ENCODE data around the gene CPEB4. TPM values are rescaled to one million over a fixed set of nuclear protein-coding genes. Genes with fewer than 3 reads are reported as not detected.

The CPEB4 gene
- total and polyA plus RNA-seq, 10 of the 15 experiments (the other 5 are each of a cell fraction or from before 2014, with no cell fraction given) = 6.9 to 33.1 (median 20.4) TPM

- ChIA-PET POLR2A (interaction anchor here (0.5 kb wide), 2 partner anchors 10 to 47 kb away, joined by 3 to 4 read pairs; no protein-coding TSS in a partner anchor), CTCF (interaction anchor here (1.0 to 1.7 kb wide), 2 partner anchors 10 to 69 kb away, joined by 3 to 4 read pairs; no protein-coding TSS in a partner anchor), SMC1A (ENCODE audit: uncharacterized antibody, unreplicated experiment) (interaction anchor here (1.0 kb wide), 1 partner anchor 67 kb away, joined by 3 read pairs; no protein-coding TSS in a partner anchor), RAD21 (ENCODE audit: unreplicated experiment) (no interaction called here)
- intact Hi-C loops (cut with micrococcal nuclease; ENCODE audit: unreplicated experiment) (no loop called here), in situ Hi-C loops (cut with MboI) (no loop called here)
- ATAC-seq = no peak
- no peak for TF ChIP-seq RELA (IDR thresholded peaks at IDR 0.05; ENCODE audit: borderline replicate concordance, partially characterized antibody)
- TF ChIP-seq USF2 (IDR thresholded peaks at IDR 0.05; ENCODE audit: borderline replicate concordance, low read depth, low read length) = no peak
- no peak for TF ChIP-seq SMC3 (IDR thresholded peaks at IDR 0.05; ENCODE audit: borderline replicate concordance, low read length)
- TF ChIP-seq HDAC6 (IDR thresholded peaks at IDR 0.05; ENCODE audit: unreplicated experiment) = no peak
- TF ChIP-seq, protein P1, sequence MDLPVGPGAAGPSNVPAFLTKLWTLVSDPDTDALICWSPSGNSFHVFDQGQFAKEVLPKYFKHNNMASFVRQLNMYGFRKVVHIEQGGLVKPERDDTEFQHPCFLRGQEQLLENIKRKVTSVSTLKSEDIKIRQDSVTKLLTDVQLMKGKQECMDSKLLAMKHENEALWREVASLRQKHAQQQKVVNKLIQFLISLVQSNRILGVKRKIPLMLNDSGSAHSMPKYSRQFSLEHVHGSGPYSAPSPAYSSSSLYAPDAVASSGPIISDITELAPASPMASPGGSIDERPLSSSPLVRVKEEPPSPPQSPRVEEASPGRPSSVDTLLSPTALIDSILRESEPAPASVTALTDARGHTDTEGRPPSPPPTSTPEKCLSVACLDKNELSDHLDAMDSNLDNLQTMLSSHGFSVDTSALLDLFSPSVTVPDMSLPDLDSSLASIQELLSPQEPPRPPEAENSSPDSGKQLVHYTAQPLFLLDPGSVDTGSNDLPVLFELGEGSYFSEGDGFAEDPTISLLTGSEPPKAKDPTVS (IDR thresholded peaks at IDR 0.05; ENCODE audit: low read depth, low read length) = no peak
- TF ChIP-seq, protein P2, sequence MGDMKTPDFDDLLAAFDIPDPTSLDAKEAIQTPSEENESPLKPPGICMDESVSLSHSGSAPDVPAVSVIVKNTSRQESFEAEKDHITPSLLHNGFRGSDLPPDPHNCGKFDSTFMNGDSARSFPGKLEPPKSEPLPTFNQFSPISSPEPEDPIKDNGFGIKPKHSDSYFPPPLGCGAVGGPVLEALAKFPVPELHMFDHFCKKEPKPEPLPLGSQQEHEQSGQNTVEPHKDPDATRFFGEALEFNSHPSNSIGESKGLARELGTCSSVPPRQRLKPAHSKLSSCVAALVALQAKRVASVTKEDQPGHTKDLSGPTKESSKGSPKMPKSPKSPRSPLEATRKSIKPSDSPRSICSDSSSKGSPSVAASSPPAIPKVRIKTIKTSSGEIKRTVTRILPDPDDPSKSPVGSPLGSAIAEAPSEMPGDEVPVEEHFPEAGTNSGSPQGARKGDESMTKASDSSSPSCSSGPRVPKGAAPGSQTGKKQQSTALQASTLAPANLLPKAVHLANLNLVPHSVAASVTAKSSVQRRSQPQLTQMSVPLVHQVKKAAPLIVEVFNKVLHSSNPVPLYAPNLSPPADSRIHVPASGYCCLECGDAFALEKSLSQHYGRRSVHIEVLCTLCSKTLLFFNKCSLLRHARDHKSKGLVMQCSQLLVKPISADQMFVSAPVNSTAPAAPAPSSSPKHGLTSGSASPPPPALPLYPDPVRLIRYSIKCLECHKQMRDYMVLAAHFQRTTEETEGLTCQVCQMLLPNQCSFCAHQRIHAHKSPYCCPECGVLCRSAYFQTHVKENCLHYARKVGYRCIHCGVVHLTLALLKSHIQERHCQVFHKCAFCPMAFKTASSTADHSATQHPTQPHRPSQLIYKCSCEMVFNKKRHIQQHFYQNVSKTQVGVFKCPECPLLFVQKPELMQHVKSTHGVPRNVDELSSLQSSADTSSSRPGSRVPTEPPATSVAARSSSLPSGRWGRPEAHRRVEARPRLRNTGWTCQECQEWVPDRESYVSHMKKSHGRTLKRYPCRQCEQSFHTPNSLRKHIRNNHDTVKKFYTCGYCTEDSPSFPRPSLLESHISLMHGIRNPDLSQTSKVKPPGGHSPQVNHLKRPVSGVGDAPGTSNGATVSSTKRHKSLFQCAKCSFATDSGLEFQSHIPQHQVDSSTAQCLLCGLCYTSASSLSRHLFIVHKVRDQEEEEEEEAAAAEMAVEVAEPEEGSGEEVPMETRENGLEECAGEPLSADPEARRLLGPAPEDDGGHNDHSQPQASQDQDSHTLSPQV (IDR thresholded peaks at IDR 0.05) = no peak
- TF ChIP-seq CHD4 (IDR thresholded peaks at IDR 0.05) = no peak
- no peak for TF ChIP-seq JUND (IDR thresholded peaks at IDR 0.05; ENCODE audit: low read depth, low read length)
- TF ChIP-seq MEF2B (IDR thresholded peaks at IDR 0.05; ENCODE audit: partially characterized antibody, poor library complexity, severe bottlenecking) = no peak
- TF ChIP-seq SPI1 (IDR thresholded peaks at IDR 0.05; ENCODE audit: borderline replicate concordance, insufficient read depth, low read depth, low read length) = no peak
- TF ChIP-seq NFYB (IDR thresholded peaks at IDR 0.05; ENCODE audit: insufficient read depth, low read depth, low read length) = no peak
- TF ChIP-seq PAX5 (IDR thresholded peaks at IDR 0.05; ENCODE audit: borderline replicate concordance, low read depth, low read length) = no peak
- no peak for TF ChIP-seq IRF4 (IDR thresholded peaks at IDR 0.05; ENCODE audit: low read depth, low read length)
- TF ChIP-seq YBX1 (IDR thresholded peaks at IDR 0.05) = no peak
- Histone ChIP-seq H3K4me3 (no peak overlapping the region), H3K4me1 (ENCODE audit: control insufficient read depth, insufficient read depth, low read length) (no peaks in the 10 kb centered on the region), H3K27ac (ENCODE audit: control insufficient read depth, insufficient read depth) (no peak overlapping the region), H2AFZ (ENCODE audit: control insufficient read depth, low read depth, low read length) (no peak overlapping the region), H3K4me2 (ENCODE audit: control insufficient read depth, insufficient read depth) (no peak overlapping the region), H3K9ac (ENCODE audit: control insufficient read depth, insufficient read depth, low read length) (no peak overlapping the region), H4K20me1 (ENCODE audit: control insufficient read depth, insufficient read depth) (no peaks in the 10 kb centered on the region), H3K27me3 (replicated peaks in 1 of 2; ENCODE audit: control insufficient read depth in 2 of 2, insufficient read depth in 2 of 2, low read length in 1 of 2) (no peaks in the 10 kb centered on the region), H3K9me3 (replicated peaks; ENCODE audit: control insufficient read depth, insufficient read depth, low read length) (no peaks in the 10 kb centered on the region), H3K79me2 (ENCODE audit: control insufficient read depth, insufficient read depth, low read length) (no peaks in the 10 kb centered on the region), H3K36me3 (ENCODE audit: control insufficient read depth in 2 of 2, insufficient read depth in 2 of 2, low read length in 1 of 2) (no peaks in the 10 kb centered on the region)
- WGBS (ENCODE audit: insufficient coverage, insufficient replicate concordance, low lambda C conversion rate, missing lambda C conversion rate) = 86% methylated on average over 2 of the region's 2 CpGs
- FAIRE-seq = peak; percentile 18
- BruUV-seq (replicated peaks) = no TSS peak
- DNase-seq (ENCODE audit: low read depth, low spot score) = no peak
Observed at GRCh38 chr5:173855995-173856656, 32.0 kb upstream of the CPEB4 start.
